K562 (cell line): ENCODE measurements around the gene TPD52L1. TPM values are rescaled to one million over a fixed set of nuclear protein-coding genes. Genes with fewer than 3 reads are reported as not detected.

Source experiments
- ATAC-seq: fragments of 200-7000 bp; cut with Tn5 transposase; 3 replicates; pipeline ENCODE4 v1.9.1; 2020; ENCODE audit warnings: moderate library complexity
- BruUV-seq: library from RNA; stranded (reverse); fragments of 400-500 nt; replicated peaks from 2 replicates; lab custom pipeline; 2021; lab: Mats Ljungman, UMichigan
- CTCF ChIA-PET: fragments of 300-600 bp; formaldehyde crosslinking; extraction: SDS; loops from one replicate; lab custom pipeline; 2021; ENCODE audit warnings: low intra/inter-chr PET ratio; lab: Yijun Ruan, JAX
- POLR2A ChIA-PET: fragments of 300-600, 350-650 bp; sonication (Branson Sonifier 250); formaldehyde crosslinking; extraction: SDS; loops from one replicate; lab custom pipeline; 2021; ENCODE audit warnings: antibody characterized with exemption, inconsistent platforms; lab: Yijun Ruan, JAX
- DNase-seq, 4 experiments: peaks; one replicate each; pipeline versions ENCODE4 v3.0.0 to v3.0.0-alpha.2; 2011 to 2018; ENCODE audit warnings: low spot score in 3 of 4, mixed read lengths in 3 of 4; ENCODE audit errors: extremely low read depth in 1 of 4
- FAIRE-seq: peaks from 2 replicates; lab custom pipeline; 2011; peaks lifted over from hg19 to GRCh38; lab: Jason Lieb, UNC
- H2AFZ ChIP-seq: 2 replicates; pipeline ENCODE4 v1.6.0; 2011; ENCODE audit warnings: low read depth, low read length, control low read depth, inconsistent platforms
- H3K27ac ChIP-seq: fragments of 200-600 bp; 3 replicates; pipeline ENCODE4 v1.8.0; 2011; ENCODE audit warnings: low read depth, mild to moderate bottlenecking, control low read depth, inconsistent platforms, low read length, moderate library complexity, mixed read lengths; ENCODE audit errors: extremely low read depth
- H3K27me3 ChIP-seq, 2 experiments: fragments of 300-600 bp in 1 of 2; 2 replicates in 1 of 2; 3 replicates in 1 of 2; pipeline versions ENCODE4 v1.6.0 to v1.8.0; 2011; ENCODE audit warnings: inconsistent platforms in 2 of 2, low read length in 2 of 2, mild to moderate bottlenecking in 1 of 2, mixed read lengths in 1 of 2, moderate library complexity in 1 of 2; ENCODE audit not compliant: control insufficient read depth in 2 of 2, insufficient read depth in 2 of 2
- H3K36me3 ChIP-seq: fragments of 300-600 bp; 3 replicates; pipeline ENCODE4 v1.8.0; 2011; ENCODE audit warnings: mild to moderate bottlenecking, low read length, inconsistent platforms; ENCODE audit not compliant: control insufficient read depth, insufficient read depth
- H3K4me1 ChIP-seq, 2 experiments: fragments of 200-600 bp in 1 of 2; replicated peaks in 1 of 2; 2 replicates in 1 of 2; 3 replicates in 1 of 2; pipeline versions ENCODE4 v1.5.1 to v1.8.0; 2011; ENCODE audit warnings: inconsistent platforms in 2 of 2, low read length in 2 of 2, mild to moderate bottlenecking in 1 of 2, mixed read lengths in 1 of 2, moderate library complexity in 1 of 2; ENCODE audit not compliant: control insufficient read depth in 2 of 2, insufficient read depth in 2 of 2
- H3K4me2 ChIP-seq: 2 replicates; pipeline ENCODE4 v1.6.1; 2011; ENCODE audit warnings: low read length, control low read depth, inconsistent platforms, mixed read lengths; ENCODE audit not compliant: insufficient read depth
- H3K4me3 ChIP-seq: fragments of 200-600 bp; sonication (generic), shearing (Covaris generic); 2 replicates; pipeline ENCODE4 v1.5.1; 2016; ENCODE audit warnings: control low read depth, inconsistent platforms
- H3K79me2 ChIP-seq: fragments of 200-600 bp; 3 replicates; pipeline ENCODE4 v1.8.0; 2011; ENCODE audit warnings: low read length, inconsistent platforms; ENCODE audit not compliant: control insufficient read depth, insufficient read depth
- H3K9ac ChIP-seq, 2 experiments: 2 replicates each; pipeline versions ENCODE4 v1.6.0 to v1.6.1; 2011; ENCODE audit warnings: low read depth in 2 of 2, low read length in 2 of 2, control low read depth in 1 of 2, inconsistent platforms in 1 of 2, mild to moderate bottlenecking in 1 of 2, mixed read lengths in 1 of 2; ENCODE audit not compliant: insufficient read depth in 1 of 2
- H3K9me1 ChIP-seq: one replicate; pipeline ENCODE4 v1.6.0; 2011; ENCODE audit warnings: inconsistent platforms, mild to moderate bottlenecking, low read length, moderate library complexity; ENCODE audit not compliant: control insufficient read depth, insufficient read depth
- H3K9me3 ChIP-seq: replicated peaks from 2 replicates; pipeline ENCODE4 v1.5.1; 2011; ENCODE audit warnings: low read depth, low read length, inconsistent platforms; ENCODE audit not compliant: control insufficient read depth, insufficient read depth
- H4K20me1 ChIP-seq: replicated peaks from 2 replicates; pipeline ENCODE4 v1.6.1; 2011; ENCODE audit warnings: low read length, inconsistent platforms, mixed read lengths; ENCODE audit not compliant: control insufficient read depth, insufficient read depth
- ARID1B ChIP-seq: fragments of 450-650 bp; IDR thresholded peaks from 2 replicates; pipeline ENCODE4 v1.6.1; 2016; ENCODE audit warnings: antibody characterized with exemption, mild to moderate bottlenecking, inconsistent platforms
- CBFA2T2 ChIP-seq: fragments of 450-650 bp; conservative IDR thresholded peaks from 2 replicates; pipeline ENCODE4 v1.6.1; 2017; ENCODE audit warnings: mild to moderate bottlenecking
- CBFA2T3 ChIP-seq: fragments of 450-650 bp; IDR thresholded peaks from 2 replicates; pipeline ENCODE4 v1.6.1; 2017
- DEAF1 ChIP-seq: fragments of 450-650 bp; formaldehyde crosslinking; IDR thresholded peaks from 2 replicates; pipeline ENCODE4 v1.4.0; 2020; ENCODE audit warnings: mild to moderate bottlenecking, moderate library complexity
- EP300 ChIP-seq: IDR thresholded peaks from 2 replicates; pipeline ENCODE4 v1.6.1; 2012; ENCODE audit warnings: low read length, improper control_type of control experiment
- ERF ChIP-seq: fragments of 450-650 bp; formaldehyde crosslinking; IDR thresholded peaks from 2 replicates; pipeline ENCODE4 v1.4.0; 2020; ENCODE audit warnings: mild to moderate bottlenecking, mixed read lengths
- HMBOX1 ChIP-seq: sonication (generic); IDR thresholded peaks from 2 replicates; pipeline ENCODE4 v1.6.1; 2016
- HMGXB4 ChIP-seq: sonication (generic); formaldehyde crosslinking; IDR thresholded peaks from 2 replicates; pipeline ENCODE4 v1.8.1; 2023; ENCODE audit warnings: mild to moderate bottlenecking, missing genetic modification reagents
- IFI16 ChIP-seq: fragments of 250-450 bp; sonication (Bioruptor Pico); IDR thresholded peaks from 2 replicates; pipeline ENCODE4 v2.1.2; 2022; ENCODE audit warnings: mild to moderate bottlenecking, inconsistent platforms
- NCOA2 ChIP-seq, 2 experiments: fragments of 450-650 bp; IDR thresholded peaks; 2 replicates each; pipeline ENCODE4 v1.6.1; 2018; ENCODE audit warnings: mild to moderate bottlenecking in 2 of 2, moderate library complexity in 1 of 2; ENCODE audit not compliant: partially characterized antibody in 2 of 2
- NR0B1 ChIP-seq: fragments of 450-650 bp; IDR thresholded peaks from one replicate; pipeline ENCODE4 v1.6.1; 2018; ENCODE audit warnings: mild to moderate bottlenecking, moderate library complexity; ENCODE audit not compliant: partially characterized antibody
- PHTF2 ChIP-seq: fragments of 250-450 bp; sonication (Bioruptor Pico); IDR thresholded peaks from 2 replicates; pipeline ENCODE4 v1.5.0; 2021; ENCODE audit warnings: mild to moderate bottlenecking
- POLR2AphosphoS5 ChIP-seq: IDR thresholded peaks from 2 replicates; pipeline ENCODE4 v1.6.1; 2011; ENCODE audit warnings: mild to moderate bottlenecking, low read depth, low read length, moderate library complexity; ENCODE audit not compliant: control insufficient read depth, insufficient read depth
- TAL1 ChIP-seq: fragments of 450-650 bp; IDR thresholded peaks from 2 replicates; pipeline ENCODE4 v1.6.1; 2016; ENCODE audit warnings: mild to moderate bottlenecking
- TCF3 ChIP-seq: sonication (generic); formaldehyde crosslinking; IDR thresholded peaks from 2 replicates; pipeline ENCODE4 v1.4.0; 2020; ENCODE audit warnings: mild to moderate bottlenecking, missing genetic modification reagents
- TEAD4 ChIP-seq, 2 experiments: sonication (generic) in 1 of 2; formaldehyde crosslinking in 1 of 2; IDR thresholded peaks; 2 replicates each; pipeline versions ENCODE4 v1.6.1 to v1.8.0; 2012 to 2022; ENCODE audit warnings: borderline replicate concordance in 1 of 2, inconsistent platforms in 1 of 2, low read length in 1 of 2, mild to moderate bottlenecking in 1 of 2, missing genetic modification reagents in 1 of 2
- TSC22D4 ChIP-seq: fragments of 450-650 bp; IDR thresholded peaks from 2 replicates; pipeline ENCODE4 v1.6.1; 2016; ENCODE audit warnings: missing genetic modification characterization, missing biosample characterization, control low read depth
- WGBS: fragments of 100-300 bp; shearing (Covaris generic); methylation state at CpG from one replicate; pipeline ENCODE4 v1.1.6; 2016; ENCODE audit warnings: low coverage, mixed read lengths; ENCODE audit not compliant: insufficient coverage; ENCODE audit errors: missing lambda C conversion rate; 5-methylcytosine and 5-hydroxymethylcytosine counted together
- in situ Hi-C: fragments of 300-500 bp; cut with MboI; formaldehyde crosslinking; loops from 4 replicates; pipeline ENCODE4 v1.15.0; 2018; ENCODE audit warnings: inconsistent platforms, mixed read lengths
- intact Hi-C: fragments of 100-400 bp; cut with micrococcal nuclease; formaldehyde crosslinking; loops from 2 replicates; pipeline ENCODE4 v1.14.2; 2022
- polyA plus RNA-seq, 8 experiments: library from polyadenylated mRNA; depleted of rRNA in 4 of 8; stranded (reverse) in 5 of 8; unstranded in 3 of 8; fragments of >200 nt; fragmentation: Nextera tagmentation in 2 of 8; fragmentation: Illumina TruSeq in 1 of 8; extraction: Ambion mirVana in 2 of 8; extraction: Trizol in 1 of 8; gene quantifications; 2 replicates each; pipeline versions ENCODE4 v1.2.1 to v1.2.3, GENCODE V29; 2011 to 2014; ENCODE audit warnings: inconsistent platforms in 1 of 8, missing spikeins in 1 of 8
- total RNA-seq, 7 experiments: library from RNA; depleted of rRNA in 6 of 7; stranded (reverse); fragments of >200 nt in 6 of 7; fragmentation: Illumina TruSeq in 2 of 7; extraction: Trizol in 2 of 7; gene quantifications; 2 replicates each; pipeline versions ENCODE4 v1.2.1 to v1.2.3, GENCODE V29; 2011 to 2021; ENCODE audit warnings: low replicate concordance in 1 of 7

Gene TPD52L1
- total and polyA plus RNA-seq, 9 of the 15 experiments (the other 6 are each of a cell fraction or from before 2014, with no cell fraction given) = 12.9 to 149 (median 75.7) TPM

- peaks cover 0 to 23% of the 10 kb centered on the region in 2 experiments; a peak in 2 of 5 replicates for H3K4me1 ChIP-seq
- H4K20me1 ChIP-seq = peaks cover 4% of the 10 kb centered on the region; the same call in 1 of the 2 replicates
- no peak overlapping the region for H3K9ac ChIP-seq
- no peak overlapping the region for H3K4me2 ChIP-seq
- intact Hi-C loops (no loop called here), in situ Hi-C loops (no loop called here)
- H3K36me3 ChIP-seq = peaks cover 92% of the 10 kb centered on the region
- H3K79me2 ChIP-seq = peaks cover 77% of the 10 kb centered on the region
- CTCF ChIA-PET = no interaction called here
- ATAC-seq (peak; percentile 79), FAIRE-seq (peak; percentile 19), DNase-seq (peak; percentile 26 to 61 (median 37))
- no peak overlapping the region for H2AFZ ChIP-seq
- WGBS = 19% methylated on average over 3 of the region's 3 CpGs
- H3K9me1 ChIP-seq = peaks cover 4% of the 10 kb centered on the region
- no peaks in the 10 kb centered on the region for H3K9me3 ChIP-seq
- POLR2A ChIA-PET = interaction anchor here (0.7 to 1.3 kb wide), 4 partner anchors 8 to 497 kb away, joined by 3 to 4 read pairs (median 3); partner anchors contain the start of genes HDDC2, NCOA7 and TPD52L1
- BruUV-seq = no TSS peak
- H3K27ac ChIP-seq = no peak overlapping the region; the same call in 2 of the 3 replicates
- H3K4me3 ChIP-seq = no peak overlapping the region
- H3K27me3 ChIP-seq = no peaks in the 10 kb centered on the region
- TF ChIP-seq CBFA2T3 = peak; percentile 78
- TF ChIP-seq POLR2AphosphoS5 = peak; percentile 65; the same call in 1 of the 2 replicates
- peak; percentile 69 for TF ChIP-seq TCF3 (CRISPR knock-in tag)
- peak; percentile 23; the same call in 1 of the 2 replicates for TF ChIP-seq ARID1B
- no peak for TF ChIP-seq HMGXB4 (CRISPR knock-in tag)
- peak; percentile 54; the same call in 1 of the 2 replicates for TF ChIP-seq TAL1
- TF ChIP-seq TSC22D4 (tag) = no peak
- peak; percentile 64 for TF ChIP-seq TEAD4 (IDR thresholded peaks at IDR 0.05; ENCODE audit: low read length)
- no peak for TF ChIP-seq TEAD4 (CRISPR knock-in tag; IDR thresholded peaks at IDR 0.05; ENCODE audit: borderline replicate concordance)
- TF ChIP-seq NR0B1 = no peak
- TF ChIP-seq EP300 = peak; percentile 9; the same call in 1 of the 2 replicates
- peak; percentile 69 for TF ChIP-seq HMBOX1
- no peak for TF ChIP-seq IFI16 (CRISPR knock-in tag)
- no peak for TF ChIP-seq DEAF1 (CRISPR knock-in tag)
- peak in 1 of 2 experiments; percentile 15 for TF ChIP-seq NCOA2 (IDR thresholded peaks at IDR 0.05; ENCODE audit: partially characterized antibody in 2 of 2)
- no peak for TF ChIP-seq ERF (CRISPR knock-in tag)
- peak; percentile 66 for TF ChIP-seq CBFA2T2
- no peak for TF ChIP-seq PHTF2 (CRISPR knock-in tag)
These were observed 140.0 kb downstream of the TPD52L1 start for GRCh38 chr6:125293587-125293986.
